Astrocyte (in vitro differentiated cells and primary cell): ENCODE data around the gene PHACTR4. TPM values are rescaled to one million over a fixed set of nuclear protein-coding genes. Genes with fewer than 3 reads are reported as not detected.
A peak's percentile ranks its signal among the peaks of the same experiment; 100 is the strongest.

Experiments used
- DNase-seq: peaks from one replicate; pipeline ENCODE4 v3.0.0-alpha.2; 2010; ENCODE audit warnings: low read depth
- FAIRE-seq: peaks from 2 replicates; lab custom pipeline; 2011; peaks lifted over from hg19 to GRCh38; lab: Jason Lieb, UNC
- H2AFZ ChIP-seq: 2 replicates; pipeline ENCODE4 v1.6.0; 2012; ENCODE audit warnings: low read depth, low read length, inconsistent platforms
- H3K27ac ChIP-seq: 2 replicates; pipeline ENCODE4 v1.5.1; 2011; ENCODE audit warnings: low read depth, low read length, inconsistent platforms
- H3K27me3 ChIP-seq: 2 replicates; pipeline ENCODE4 v1.6.0; 2011; ENCODE audit warnings: low read length, inconsistent platforms; ENCODE audit not compliant: insufficient read depth
- H3K36me3 ChIP-seq: 2 replicates; pipeline ENCODE4 v1.5.1; 2011; ENCODE audit warnings: low read length, inconsistent platforms; ENCODE audit not compliant: insufficient read depth
- H3K4me1 ChIP-seq: 2 replicates; pipeline ENCODE4 v1.5.1; 2011; ENCODE audit warnings: low read length, inconsistent platforms; ENCODE audit not compliant: insufficient read depth
- H3K4me2 ChIP-seq: 2 replicates; pipeline ENCODE4 v1.6.0; 2012; ENCODE audit warnings: low read length, inconsistent platforms
- H3K4me3 ChIP-seq: 2 replicates; pipeline ENCODE4 v1.5.1; 2011; ENCODE audit warnings: low read depth, mild to moderate bottlenecking, low read length, inconsistent platforms; ENCODE audit not compliant: insufficient read depth
- H3K79me2 ChIP-seq: 2 replicates; pipeline ENCODE4 v1.6.0; 2012; ENCODE audit warnings: mild to moderate bottlenecking, low read length, inconsistent platforms; ENCODE audit not compliant: insufficient read depth
- H3K9ac ChIP-seq: 2 replicates; pipeline ENCODE4 v1.6.0; 2012; ENCODE audit warnings: mild to moderate bottlenecking, low read length, inconsistent platforms
- H3K9me3 ChIP-seq: 2 replicates; pipeline ENCODE4 v1.5.1; 2012; ENCODE audit warnings: low read depth, mild to moderate bottlenecking, low read length, inconsistent platforms; ENCODE audit not compliant: insufficient read depth
- H4K20me1 ChIP-seq: 2 replicates; pipeline ENCODE4 v1.6.0; 2012; ENCODE audit warnings: low read length, inconsistent platforms; ENCODE audit not compliant: insufficient read depth
- H3K27ac Mint-ChIP-seq: one replicate; pipeline ENCODE4 v1.8.0; 2021; ENCODE audit warnings: mild to moderate bottlenecking, mixed read lengths; ENCODE audit not compliant: unreplicated experiment
- H3K27me3 Mint-ChIP-seq: one replicate; pipeline ENCODE4 v1.8.0; 2021; ENCODE audit warnings: low read depth, mixed read lengths; ENCODE audit not compliant: unreplicated experiment
- H3K36me3 Mint-ChIP-seq: one replicate; pipeline ENCODE4 v1.8.0; 2021; ENCODE audit warnings: low read depth, mixed read lengths; ENCODE audit not compliant: unreplicated experiment
- H3K4me1 Mint-ChIP-seq: one replicate; pipeline ENCODE4 v1.8.0; 2021; ENCODE audit warnings: low read depth, mixed read lengths; ENCODE audit not compliant: unreplicated experiment
- H3K4me3 Mint-ChIP-seq: one replicate; pipeline ENCODE4 v1.8.0; 2021; ENCODE audit warnings: mild to moderate bottlenecking, moderate library complexity, mixed read lengths; ENCODE audit not compliant: unreplicated experiment
- H3K9me3 Mint-ChIP-seq: one replicate; pipeline ENCODE4 v1.8.0; 2021; ENCODE audit warnings: mild to moderate bottlenecking, mixed read lengths; ENCODE audit not compliant: unreplicated experiment
- EZH2 ChIP-seq: IDR thresholded peaks from 2 replicates; pipeline ENCODE4 v1.6.1; 2012; ENCODE audit warnings: mild to moderate bottlenecking, low read length, inconsistent platforms; ENCODE audit not compliant: insufficient read depth
- total RNA-seq: library from RNA; stranded (reverse); gene quantifications from 2 replicates; pipeline ENCODE4 v1.2.1, GENCODE V29; 2021
- TF ChIP-seq, protein P1 (sequence below): IDR thresholded peaks from 2 replicates; pipeline ENCODE4 v1.5.1; 2011; ENCODE audit warnings: low read depth, mild to moderate bottlenecking, inconsistent platforms, low read length, moderate library complexity; ENCODE audit not compliant: insufficient read depth

The PHACTR4 gene
- total RNA-seq, 1 donor from 2014 or later, result 78.5 TPM

DNA sequence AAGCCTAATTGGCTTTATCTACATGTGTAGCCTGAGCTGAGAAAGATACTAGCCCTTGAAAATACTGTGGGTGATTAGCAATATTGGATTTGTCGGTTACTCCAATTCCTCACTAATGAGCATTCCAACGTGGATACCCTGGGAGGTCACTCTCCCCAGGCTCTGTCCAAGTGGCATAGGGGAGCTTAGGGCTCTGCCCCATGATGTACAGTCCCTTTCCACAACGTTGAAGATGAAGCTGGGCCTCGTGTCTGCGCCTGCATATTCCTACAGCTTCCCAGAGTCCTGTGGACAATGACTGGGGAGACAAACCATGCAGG lies 138.9 kb downstream of the PHACTR4 start:
- H3K4me3 ChIP-seq, result peak overlapping the region; percentile 92
- peak overlapping the region; percentile 73 for H3K27ac ChIP-seq
- Mint-ChIP-seq H3K36me3 (peaks cover 37% of the 10 kb centered on the region), H3K27me3 (no peaks in the 10 kb centered on the region), H3K4me3 (peak overlapping the region; percentile 99), H3K27ac (peak overlapping the region; percentile 100), H3K9me3 (no peaks in the 10 kb centered on the region), H3K4me1 (peaks cover 20% of the 10 kb centered on the region)
- no peak overlapping the region for H2AFZ ChIP-seq
- no peaks in the 10 kb centered on the region for H3K9me3 ChIP-seq
- DNase-seq, result no peak
- peak overlapping the region; percentile 88 for H3K4me2 ChIP-seq
- peaks cover 25% of the 10 kb centered on the region for H3K4me1 ChIP-seq
- H3K79me2 ChIP-seq, result peaks cover 49% of the 10 kb centered on the region
- no peaks in the 10 kb centered on the region for H3K27me3 ChIP-seq
- no peak for FAIRE-seq
- peaks cover 66% of the 10 kb centered on the region for H4K20me1 ChIP-seq
- H3K36me3 ChIP-seq, result peaks cover 46% of the 10 kb centered on the region
- TF ChIP-seq EZH2, result no peak
- TF ChIP-seq, protein P1, sequence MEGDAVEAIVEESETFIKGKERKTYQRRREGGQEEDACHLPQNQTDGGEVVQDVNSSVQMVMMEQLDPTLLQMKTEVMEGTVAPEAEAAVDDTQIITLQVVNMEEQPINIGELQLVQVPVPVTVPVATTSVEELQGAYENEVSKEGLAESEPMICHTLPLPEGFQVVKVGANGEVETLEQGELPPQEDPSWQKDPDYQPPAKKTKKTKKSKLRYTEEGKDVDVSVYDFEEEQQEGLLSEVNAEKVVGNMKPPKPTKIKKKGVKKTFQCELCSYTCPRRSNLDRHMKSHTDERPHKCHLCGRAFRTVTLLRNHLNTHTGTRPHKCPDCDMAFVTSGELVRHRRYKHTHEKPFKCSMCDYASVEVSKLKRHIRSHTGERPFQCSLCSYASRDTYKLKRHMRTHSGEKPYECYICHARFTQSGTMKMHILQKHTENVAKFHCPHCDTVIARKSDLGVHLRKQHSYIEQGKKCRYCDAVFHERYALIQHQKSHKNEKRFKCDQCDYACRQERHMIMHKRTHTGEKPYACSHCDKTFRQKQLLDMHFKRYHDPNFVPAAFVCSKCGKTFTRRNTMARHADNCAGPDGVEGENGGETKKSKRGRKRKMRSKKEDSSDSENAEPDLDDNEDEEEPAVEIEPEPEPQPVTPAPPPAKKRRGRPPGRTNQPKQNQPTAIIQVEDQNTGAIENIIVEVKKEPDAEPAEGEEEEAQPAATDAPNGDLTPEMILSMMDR, result no peak
- H3K9ac ChIP-seq, result peak overlapping the region; percentile 94

DNA sequence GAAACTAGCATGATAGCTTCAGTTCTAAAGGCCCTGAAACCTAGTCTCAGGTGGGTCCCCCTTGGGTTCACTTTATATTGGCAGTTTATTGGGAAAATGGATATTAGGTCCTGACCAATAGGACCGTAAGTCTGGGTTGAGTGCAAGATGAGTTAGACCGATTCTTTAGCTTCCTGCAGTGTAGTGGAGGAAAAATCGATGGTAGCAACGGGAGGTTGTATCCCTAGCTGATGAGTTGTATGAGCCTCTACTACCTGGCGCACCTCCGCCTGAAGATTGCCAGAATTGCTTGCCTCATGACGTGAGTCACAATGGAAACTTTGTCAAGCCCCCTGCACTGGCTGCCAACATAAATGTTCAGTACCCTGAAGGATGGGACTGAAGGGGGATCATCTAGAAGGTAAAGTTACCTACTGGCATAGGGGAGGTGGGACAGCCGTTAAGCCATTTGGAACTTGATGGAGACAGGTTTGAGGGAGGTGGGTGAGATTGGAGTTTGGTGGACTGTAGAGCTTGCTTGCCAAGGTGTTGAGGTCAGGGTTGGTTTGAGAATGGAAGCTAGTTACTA lies 140.2 kb downstream of the PHACTR4 start:
- Histone ChIP-seq H3K4me1 (peaks cover 25% of the 10 kb centered on the region), H3K27me3 (no peaks in the 10 kb centered on the region), H3K27ac (peak overlapping the region; percentile 73), H3K9me3 (no peaks in the 10 kb centered on the region), H2AFZ (no peak overlapping the region), H3K79me2 (peaks cover 49% of the 10 kb centered on the region), H3K9ac (peak overlapping the region; percentile 94), H3K36me3 (peaks cover 48% of the 10 kb centered on the region), H3K4me2 (peak overlapping the region; percentile 88), H4K20me1 (peaks cover 75% of the 10 kb centered on the region), H3K4me3 (peak overlapping the region; percentile 92)
- no peaks in the 10 kb centered on the region for H3K9me3 Mint-ChIP-seq
- H3K4me3 Mint-ChIP-seq, result peak overlapping the region; percentile 99
- H3K27me3 Mint-ChIP-seq, result no peaks in the 10 kb centered on the region
- no peak for TF ChIP-seq EZH2
- TF ChIP-seq, protein P1, result no peak
- FAIRE-seq (no peak), DNase-seq (peak; percentile 38)
- H3K36me3 Mint-ChIP-seq, result peaks cover 37% of the 10 kb centered on the region
- peak overlapping the region; percentile 100 for H3K27ac Mint-ChIP-seq
- H3K4me1 Mint-ChIP-seq, result peaks cover 20% of the 10 kb centered on the region

DNA sequence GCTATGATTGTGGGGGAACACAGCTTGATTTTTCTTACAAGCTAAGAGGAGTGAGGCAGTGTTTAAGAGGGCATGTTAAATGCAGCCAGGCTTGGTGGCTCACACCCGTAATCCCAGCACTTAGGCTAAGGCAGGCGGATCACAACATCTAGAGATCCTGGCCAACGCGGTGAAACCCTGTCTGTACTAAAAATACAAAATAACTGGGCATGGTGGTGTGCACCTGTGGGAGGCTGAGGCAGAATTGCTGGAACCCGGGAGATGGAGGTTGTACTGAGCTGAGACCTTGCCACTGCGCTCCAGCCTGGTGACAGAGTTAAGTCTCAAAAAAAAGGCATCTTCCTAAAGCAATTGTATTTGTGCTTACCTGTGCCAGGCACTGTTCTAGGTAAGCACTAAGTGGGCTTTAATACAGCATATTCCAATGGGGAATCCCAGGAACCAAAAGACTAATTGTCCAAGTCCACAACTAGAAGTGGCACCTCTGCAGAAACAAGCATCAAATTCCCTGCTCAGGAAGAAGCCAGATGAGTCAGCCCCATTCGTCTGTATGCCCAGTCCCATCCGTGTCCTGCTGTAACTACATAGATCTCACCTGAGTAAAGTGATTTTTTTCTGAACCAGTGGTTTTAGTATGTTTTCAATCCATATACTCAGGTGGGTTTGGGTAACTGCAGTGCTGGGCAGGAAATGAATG lies 140.9 kb downstream of the PHACTR4 start:
- peak overlapping the region; percentile 99 for H3K4me3 Mint-ChIP-seq
- H3K36me3 Mint-ChIP-seq, result peaks cover 37% of the 10 kb centered on the region
- TF ChIP-seq, protein P1, result no peak
- no peak for TF ChIP-seq EZH2
- Histone ChIP-seq H3K36me3 (peaks cover 48% of the 10 kb centered on the region), H3K4me3 (peak overlapping the region; percentile 92), H4K20me1 (peaks cover 80% of the 10 kb centered on the region), H3K27me3 (no peaks in the 10 kb centered on the region), H3K4me2 (peak overlapping the region; percentile 88), H3K79me2 (peaks cover 46% of the 10 kb centered on the region), H3K27ac (peak overlapping the region; percentile 73), H3K9me3 (no peaks in the 10 kb centered on the region), H2AFZ (no peak overlapping the region), H3K4me1 (peaks cover 25% of the 10 kb centered on the region), H3K9ac (peak overlapping the region; percentile 94)
- peaks cover 20% of the 10 kb centered on the region for H3K4me1 Mint-ChIP-seq
- FAIRE-seq (no peak), DNase-seq (peak; percentile 38)
- H3K9me3 Mint-ChIP-seq, result no peaks in the 10 kb centered on the region
- peak overlapping the region; percentile 100 for H3K27ac Mint-ChIP-seq
- no peaks in the 10 kb centered on the region for H3K27me3 Mint-ChIP-seq
